ENCODE measurements around the gene HOXA10.

Gene HOXA10

GRCh38 chr7:27165089-27165995, 8.8 kb downstream of the HOXA10 start, which contains the start of gene HOXA9:
Gene HOXA9, minus strand, starts transcription at chr7:27165537. Its CDS starts 80 bp downstream, at chr7:27165457.
- DNase-seq, result no peak

- no peak for DNase-seq
These were observed 9.6 kb downstream of the HOXA10 start for GRCh38 chr7:27164367-27165088.

GRCh38 chr7:27164045-27164366, 10.1 kb downstream of the HOXA10 start:
- DNase-seq, result no peak

DNA sequence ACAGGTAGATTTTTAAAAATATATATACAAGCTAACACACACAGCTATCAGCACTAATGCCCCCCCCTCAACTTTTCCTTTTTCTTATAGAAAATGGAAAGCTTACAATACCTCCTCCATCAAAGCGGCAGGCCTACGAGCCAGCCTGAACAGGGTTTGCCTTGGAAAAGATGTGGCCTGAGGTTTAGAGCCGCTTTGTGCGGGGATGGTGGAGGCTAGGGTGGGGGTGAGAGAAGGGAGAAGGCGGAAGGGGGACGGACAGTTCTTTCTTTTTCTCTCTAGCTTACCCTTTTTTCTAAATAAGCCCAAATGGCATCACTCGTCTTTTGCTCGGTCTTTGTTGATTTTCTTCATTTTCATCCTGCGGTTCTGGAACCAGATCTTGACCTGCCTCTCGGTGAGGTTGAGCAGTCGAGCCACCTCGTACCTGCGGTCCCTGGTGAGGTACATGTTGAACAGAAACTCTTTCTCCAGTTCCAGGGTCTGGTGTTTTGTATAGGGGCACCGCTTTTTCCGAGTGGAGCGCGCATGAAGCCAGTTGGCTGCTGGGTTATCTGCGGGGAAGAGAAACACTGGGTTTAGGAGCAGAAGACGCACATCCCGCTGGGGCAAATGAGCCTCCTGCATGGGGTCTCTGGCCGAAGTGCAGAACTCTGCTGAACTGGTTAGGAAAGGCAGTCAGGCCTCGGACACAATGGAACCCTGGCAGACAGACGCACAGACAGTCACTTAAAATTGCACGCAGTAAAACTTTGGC, 10.7 kb downstream of the HOXA10 start:
- no peak for DNase-seq

GRCh38 chr7:27162561-27163287, 11.4 kb downstream of the HOXA10 start:
- DNase-seq, result no peak

DNA sequence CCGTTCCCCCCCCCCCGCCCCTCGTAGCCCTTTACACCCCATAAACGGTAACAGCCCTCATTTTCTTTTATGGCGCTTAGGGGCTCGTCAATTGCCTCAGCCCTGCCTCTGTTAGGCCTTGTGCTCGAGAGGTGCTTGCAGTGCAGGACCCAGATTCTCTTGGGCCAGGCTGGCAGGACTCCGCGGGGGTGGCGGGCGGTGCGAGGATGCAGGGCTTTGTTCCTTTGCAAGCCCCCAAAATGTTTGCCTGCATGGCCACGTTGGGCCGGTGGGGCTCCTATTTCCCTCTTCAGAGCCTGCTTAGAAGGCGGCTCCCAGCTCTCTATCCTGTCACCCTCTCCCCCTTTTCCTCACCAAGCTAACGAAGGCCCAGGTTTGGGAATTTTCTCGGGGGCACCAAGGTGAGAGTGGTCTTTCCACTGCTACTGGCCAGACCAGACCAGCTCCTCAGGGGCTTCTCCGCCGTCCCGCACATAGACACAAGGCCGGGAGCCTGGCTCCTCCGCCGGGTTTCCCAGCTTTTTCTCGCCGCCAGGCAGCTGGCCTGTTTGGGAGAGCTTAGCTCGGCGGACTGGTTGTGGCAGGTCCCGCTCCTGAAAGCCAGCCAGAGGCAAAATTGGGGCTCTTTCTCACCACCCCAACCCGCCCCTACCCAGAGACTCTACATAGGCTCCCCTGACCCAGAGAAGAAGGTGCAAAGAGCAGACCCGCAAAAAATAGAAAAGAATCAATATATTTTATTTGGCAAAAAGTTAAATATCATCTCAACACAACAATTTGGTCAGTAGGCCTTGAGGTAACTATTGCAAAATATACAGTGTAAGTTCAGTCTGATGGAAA, 12.2 kb downstream of the HOXA10 start:
- no peak for DNase-seq

GRCh38 chr7:27161214-27161720, 12.9 kb downstream of the HOXA10 start:
- DNase-seq, result no peak

- DNase-seq, result peak; percentile 40
These were observed 13.4 kb downstream of the HOXA10 start for GRCh38 chr7:27160546-27161213.

DNA sequence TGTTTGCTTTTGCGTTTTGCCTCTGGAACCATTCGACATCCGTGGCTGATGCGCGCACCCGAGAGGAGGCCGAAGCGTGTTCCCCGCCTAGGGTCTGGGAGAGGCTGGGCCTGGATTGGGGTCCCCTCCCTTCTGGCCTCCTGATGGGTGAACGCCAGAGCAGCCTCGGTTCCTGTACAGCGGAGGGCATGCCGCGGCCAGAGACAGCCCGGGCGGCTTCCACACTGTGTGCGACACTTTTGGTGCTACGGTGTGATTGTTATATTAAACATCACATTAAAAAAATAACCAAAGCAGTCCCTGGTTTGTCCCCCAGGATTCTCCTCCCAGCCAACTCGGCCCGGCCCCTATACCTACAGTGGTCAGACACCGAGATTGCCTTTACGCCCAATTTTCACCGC, 14.0 kb downstream of the HOXA10 start:
- DNase-seq, result no peak

GRCh38 chr7:27159266-27160144, 14.6 kb downstream of the HOXA10 start:
- DNase-seq, result no peak

DNA sequence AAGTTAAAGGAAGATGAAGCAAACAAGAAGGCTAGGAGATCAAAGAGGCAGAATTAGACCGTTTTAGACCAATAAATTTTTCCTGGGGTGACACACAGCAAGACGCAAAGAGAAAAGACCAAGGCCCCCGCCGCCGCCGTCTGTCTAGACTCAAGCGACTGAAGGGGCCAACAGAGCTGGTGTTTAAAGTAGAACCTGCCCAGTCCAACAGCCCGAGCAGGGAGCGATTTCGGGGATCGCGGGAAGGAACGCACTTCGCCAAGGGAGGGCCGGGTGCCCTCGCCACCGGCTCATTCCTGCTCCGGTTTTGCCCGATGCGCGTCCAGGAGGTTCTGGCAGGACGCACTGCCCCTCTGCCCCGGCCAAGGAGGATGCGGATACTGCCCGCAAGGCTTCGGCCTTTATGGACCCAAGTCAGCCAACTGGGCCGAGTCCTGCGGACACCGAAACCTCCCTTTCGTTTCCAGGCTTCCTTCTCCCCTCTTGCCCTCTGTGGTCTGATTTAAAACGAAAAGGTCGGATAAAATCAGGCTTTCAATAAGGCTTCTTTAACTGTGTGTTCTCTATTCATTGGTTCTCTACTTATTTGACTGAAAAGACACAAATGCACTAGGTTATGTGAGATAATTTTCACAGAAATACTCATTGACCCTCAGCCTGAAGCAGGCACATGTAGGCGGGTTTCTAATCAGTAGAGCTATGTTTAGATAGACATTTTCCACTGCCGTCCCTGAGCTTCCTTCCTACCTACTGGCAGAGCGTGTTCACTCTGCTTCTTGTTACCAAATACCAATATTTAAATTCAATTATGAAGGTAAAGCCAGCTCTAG, 15.5 kb downstream of the HOXA10 start:
- no peak for DNase-seq

GRCh38 chr7:27157702-27158431, 16.3 kb downstream of the HOXA10 start:
- DNase-seq, result no peak

GRCh38 chr7:27156916-27157701, 17.0 kb downstream of the HOXA10 start:
- DNase-seq, result no peak

GRCh38 chr7:27156508-27156898, 17.6 kb downstream of the HOXA10 start, which contains the start of gene HOXA7:
Gene HOXA7, minus strand, starts transcription at chr7:27156675. Its CDS starts 130 bp downstream, at chr7:27156545.
- DNase-seq, result no peak

- no peak for DNase-seq
These were observed 18.2 kb downstream of the HOXA10 start for GRCh38 chr7:27155816-27156507.
